Panc1 (cell line): ENCODE measurements around the gene PPP4R3B. TPM values are rescaled to one million over a fixed set of nuclear protein-coding genes. Genes with fewer than 3 reads are reported as not detected.
"Not testable (repeated sequence)": the region's sequence is repeated elsewhere in the genome, so short reads cannot be mapped to it uniquely, and the experiment has no call there.

Source experiments
- ATAC-seq: fragments of 200-7000 bp; cut with Tn5 transposase; 2 replicates; pipeline ENCODE4 v1.9.1; 2020; ENCODE audit warnings: mild to moderate bottlenecking, moderate library complexity
- BruUV-seq: library from RNA; stranded (reverse); fragments of 400-500 nt; replicated peaks from 2 replicates; lab custom pipeline; 2021; lab: Mats Ljungman, UMichigan
- CTCF ChIA-PET: fragments of 300-600 bp; sonication (Branson Sonifier 250); formaldehyde crosslinking; loops from one replicate; lab custom pipeline; 2022; ENCODE audit warnings: antibody characterized with exemption; lab: Charles Lee
- POLR2A ChIA-PET: fragments of 300-600 bp; sonication (Branson Sonifier 250); formaldehyde crosslinking; loops from one replicate; lab custom pipeline; 2022; ENCODE audit warnings: antibody characterized with exemption; lab: Charles Lee
- DNase-seq: peaks from one replicate; pipeline ENCODE4 v3.0.0-alpha.2; 2010; ENCODE audit warnings: low read depth, low spot score
- H3K27ac ChIP-seq: 2 replicates; pipeline ENCODE4 v1.5.1; 2011; ENCODE audit warnings: mild to moderate bottlenecking, low read length, inconsistent platforms
- H3K27me3 ChIP-seq: fragments of 200-500 bp; sonication (Bioruptor generic); 2 replicates; pipeline ENCODE4 v1.6.0; 2014; ENCODE audit warnings: low read length, inconsistent platforms; ENCODE audit not compliant: control insufficient read depth, insufficient read depth
- H3K36me3 ChIP-seq: fragments of 200-500 bp; sonication (Bioruptor generic); 2 replicates; pipeline ENCODE4 v1.5.1; 2014; ENCODE audit warnings: inconsistent platforms, mild to moderate bottlenecking, low read length, moderate library complexity; ENCODE audit not compliant: control insufficient read depth, insufficient read depth
- H3K4me1 ChIP-seq: 2 replicates; pipeline ENCODE4 v1.5.1; 2011; ENCODE audit warnings: inconsistent platforms, mild to moderate bottlenecking, low read length, moderate library complexity; ENCODE audit not compliant: control insufficient read depth, insufficient read depth
- H3K4me3 ChIP-seq, 2 experiments: 2 replicates each; pipeline ENCODE4 v1.5.1; 2011 to 2012; ENCODE audit warnings: low read depth in 2 of 2, low read length in 2 of 2, mild to moderate bottlenecking in 2 of 2, inconsistent platforms in 1 of 2, moderate library complexity in 1 of 2
- H3K9me3 ChIP-seq: fragments of 200-500 bp; sonication (Bioruptor generic); 2 replicates; pipeline ENCODE4 v1.5.1; 2014; ENCODE audit warnings: low read depth, mild to moderate bottlenecking, inconsistent platforms, low read length, moderate library complexity; ENCODE audit not compliant: control insufficient read depth, insufficient read depth
- CTCF ChIP-seq: fragments of 450-650 bp; IDR thresholded peaks from 2 replicates; pipeline ENCODE4 v1.5.1; 2017; ENCODE audit warnings: mild to moderate bottlenecking
- POLR2AphosphoS5 ChIP-seq: IDR thresholded peaks from 2 replicates; pipeline ENCODE4 v1.6.1; 2012; ENCODE audit warnings: mild to moderate bottlenecking, low read depth, low read length, moderate library complexity
- SIN3A ChIP-seq: IDR thresholded peaks from 2 replicates; pipeline ENCODE4 v1.6.1; 2012; ENCODE audit warnings: low read depth, mild to moderate bottlenecking, low read length, moderate library complexity, borderline replicate concordance; ENCODE audit not compliant: insufficient read depth
- TCF7L2 ChIP-seq: IDR thresholded peaks from 2 replicates; pipeline ENCODE4 v1.6.1; 2011; ENCODE audit warnings: mild to moderate bottlenecking, low read depth, low read length, inconsistent platforms
- in situ Hi-C: cut with HindIII; loops from 2 replicates; pipeline ENCODE4 v1.10.0; 2016; ENCODE audit warnings: low sequenced_read_pairs, low pct_unique_long_range_greater_than_20kb
- intact Hi-C: fragments of 100-400 bp; cut with micrococcal nuclease; formaldehyde crosslinking; loops from one replicate; pipeline ENCODE4 v1.10.0; 2022; ENCODE audit not compliant: unreplicated experiment
- total RNA-seq: library from RNA; stranded (reverse); gene quantifications from one replicate; pipeline ENCODE4 v1.2.1, GENCODE V29; 2021; ENCODE audit not compliant: unreplicated experiment
- TF ChIP-seq, protein P1 (sequence below), 2 experiments: IDR thresholded peaks; 2 replicates each; pipeline ENCODE4 v1.6.1; 2011 to 2012; ENCODE audit warnings: low read depth in 2 of 2, control low read depth in 1 of 2, low read length in 1 of 2, mild to moderate bottlenecking in 1 of 2, moderate library complexity in 1 of 2; ENCODE audit not compliant: insufficient read depth in 1 of 2

Gene PPP4R3B
- total RNA-seq, 1 experiment from 2014 or later, result 50.7 TPM

- ChIA-PET CTCF (no interaction called here), POLR2A (no interaction called here)
- H3K9me3 ChIP-seq, result no peaks in the 10 kb centered on the region
- ATAC-seq (no peak), DNase-seq (no peak)
- in situ Hi-C loops, result no loop called here
- H3K4me3 ChIP-seq, result no peak overlapping the region
- no peaks in the 10 kb centered on the region for H3K27me3 ChIP-seq
- no peaks in the 10 kb centered on the region for H3K4me1 ChIP-seq
- H3K27ac ChIP-seq, result no peak overlapping the region
- TSS peak; percentile 28 for BruUV-seq
- H3K36me3 ChIP-seq, result no peaks in the 10 kb centered on the region
- intact Hi-C loops, result no loop called here
- no peak for TF ChIP-seq TCF7L2
- no peak for TF ChIP-seq SIN3A
- TF ChIP-seq POLR2AphosphoS5, result no peak
- TF ChIP-seq CTCF, result no peak
- TF ChIP-seq, protein P1, sequence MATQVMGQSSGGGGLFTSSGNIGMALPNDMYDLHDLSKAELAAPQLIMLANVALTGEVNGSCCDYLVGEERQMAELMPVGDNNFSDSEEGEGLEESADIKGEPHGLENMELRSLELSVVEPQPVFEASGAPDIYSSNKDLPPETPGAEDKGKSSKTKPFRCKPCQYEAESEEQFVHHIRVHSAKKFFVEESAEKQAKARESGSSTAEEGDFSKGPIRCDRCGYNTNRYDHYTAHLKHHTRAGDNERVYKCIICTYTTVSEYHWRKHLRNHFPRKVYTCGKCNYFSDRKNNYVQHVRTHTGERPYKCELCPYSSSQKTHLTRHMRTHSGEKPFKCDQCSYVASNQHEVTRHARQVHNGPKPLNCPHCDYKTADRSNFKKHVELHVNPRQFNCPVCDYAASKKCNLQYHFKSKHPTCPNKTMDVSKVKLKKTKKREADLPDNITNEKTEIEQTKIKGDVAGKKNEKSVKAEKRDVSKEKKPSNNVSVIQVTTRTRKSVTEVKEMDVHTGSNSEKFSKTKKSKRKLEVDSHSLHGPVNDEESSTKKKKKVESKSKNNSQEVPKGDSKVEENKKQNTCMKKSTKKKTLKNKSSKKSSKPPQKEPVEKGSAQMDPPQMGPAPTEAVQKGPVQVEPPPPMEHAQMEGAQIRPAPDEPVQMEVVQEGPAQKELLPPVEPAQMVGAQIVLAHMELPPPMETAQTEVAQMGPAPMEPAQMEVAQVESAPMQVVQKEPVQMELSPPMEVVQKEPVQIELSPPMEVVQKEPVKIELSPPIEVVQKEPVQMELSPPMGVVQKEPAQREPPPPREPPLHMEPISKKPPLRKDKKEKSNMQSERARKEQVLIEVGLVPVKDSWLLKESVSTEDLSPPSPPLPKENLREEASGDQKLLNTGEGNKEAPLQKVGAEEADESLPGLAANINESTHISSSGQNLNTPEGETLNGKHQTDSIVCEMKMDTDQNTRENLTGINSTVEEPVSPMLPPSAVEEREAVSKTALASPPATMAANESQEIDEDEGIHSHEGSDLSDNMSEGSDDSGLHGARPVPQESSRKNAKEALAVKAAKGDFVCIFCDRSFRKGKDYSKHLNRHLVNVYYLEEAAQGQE (IDR thresholded peaks at IDR 0.05; ENCODE audit: insufficient read depth in 1 of 2, low read depth in 2 of 2, low read length in 1 of 2), result no peak
Measured at GRCh38 chr2:55598056-55598795, 19.2 kb downstream of the PPP4R3B start.

DNA sequence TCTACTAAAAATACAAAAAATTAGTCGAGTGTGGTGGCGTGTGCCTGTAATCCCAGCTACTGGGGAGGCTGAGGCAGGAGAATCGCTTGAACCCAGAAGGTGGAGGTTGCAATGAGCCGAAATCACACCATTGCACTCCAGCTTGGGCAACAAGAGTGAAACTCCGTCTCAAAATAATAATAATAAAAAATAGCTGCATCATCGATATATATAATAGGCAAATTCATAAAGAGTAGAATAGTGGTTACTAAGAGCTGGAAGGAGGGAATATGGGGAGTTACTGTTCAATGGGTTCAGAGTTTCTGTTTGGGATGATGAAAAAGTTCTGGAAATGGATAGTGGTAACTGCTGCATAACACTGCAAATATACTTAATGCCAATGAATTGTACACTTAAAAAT lies 20.6 kb downstream of the PPP4R3B start:
- POLR2A ChIA-PET, result not testable (repeated sequence)

DNA sequence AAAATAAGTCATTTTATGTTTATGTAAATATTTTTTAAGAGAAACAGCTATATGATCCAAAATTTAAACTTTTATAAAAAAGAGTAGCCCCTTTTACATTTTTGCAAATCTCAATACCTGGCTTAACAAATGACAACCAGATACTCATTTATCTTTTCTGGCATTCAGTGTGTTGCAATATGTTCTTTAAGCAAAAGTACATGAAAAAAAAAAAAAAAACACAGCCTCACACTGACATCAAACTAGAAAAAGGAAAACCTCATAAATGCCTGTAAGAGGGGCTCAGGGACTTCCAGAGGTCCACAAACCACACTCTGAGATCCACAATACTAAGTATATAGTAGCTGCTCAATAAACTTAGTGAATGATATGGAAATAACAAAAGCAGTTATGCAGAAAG lies 21.9 kb downstream of the PPP4R3B start:
- ATAC-seq (no peak), DNase-seq (no peak)
- TF ChIP-seq SIN3A (no peak), CTCF (no peak), POLR2AphosphoS5 (no peak), TCF7L2 (no peak)
- TF ChIP-seq, protein P1 (IDR thresholded peaks at IDR 0.05; ENCODE audit: insufficient read depth in 1 of 2, low read depth in 2 of 2, low read length in 1 of 2), result no peak
- Histone ChIP-seq H3K36me3 (no peaks in the 10 kb centered on the region), H3K4me1 (no peaks in the 10 kb centered on the region), H3K9me3 (no peaks in the 10 kb centered on the region), H3K27me3 (no peaks in the 10 kb centered on the region), H3K4me3 (no peak overlapping the region), H3K27ac (no peak overlapping the region)
- ChIA-PET POLR2A (interaction anchor here (0.7 kb wide), 1 partner anchor 12 kb away, joined by 5 read pairs; no protein-coding TSS in a partner anchor), CTCF (no interaction called here)
- in situ Hi-C loops, result no loop called here
- intact Hi-C loops, result no loop called here
- BruUV-seq, result no TSS peak

More for the DNA sequence above, 20.6 kb downstream of the PPP4R3B start:
- DNase-seq, in situ Hi-C loops, H3K27me3 ChIP-seq, H3K4me1 ChIP-seq, intact Hi-C loops, BruUV-seq, ATAC-seq, CTCF ChIA-PET, H3K27ac ChIP-seq, H3K36me3 ChIP-seq, H3K9me3 ChIP-seq, H3K4me3 ChIP-seq: not testable (repeated sequence)
